Epithelial cell of prostate (primary cell): ENCODE results near the gene BOD1L1.

Experiments
- DNase-seq: peaks from one replicate; pipeline ENCODE4 v3.0.0-alpha.2; 2011; ENCODE audit warnings: low read depth, low spot score
- H3K27ac ChIP-seq: fragments of 450-650 bp; 2 replicates; pipeline ENCODE4 v1.5.1; 2017; ENCODE audit warnings: mild to moderate bottlenecking

BOD1L1 gene

DNA sequence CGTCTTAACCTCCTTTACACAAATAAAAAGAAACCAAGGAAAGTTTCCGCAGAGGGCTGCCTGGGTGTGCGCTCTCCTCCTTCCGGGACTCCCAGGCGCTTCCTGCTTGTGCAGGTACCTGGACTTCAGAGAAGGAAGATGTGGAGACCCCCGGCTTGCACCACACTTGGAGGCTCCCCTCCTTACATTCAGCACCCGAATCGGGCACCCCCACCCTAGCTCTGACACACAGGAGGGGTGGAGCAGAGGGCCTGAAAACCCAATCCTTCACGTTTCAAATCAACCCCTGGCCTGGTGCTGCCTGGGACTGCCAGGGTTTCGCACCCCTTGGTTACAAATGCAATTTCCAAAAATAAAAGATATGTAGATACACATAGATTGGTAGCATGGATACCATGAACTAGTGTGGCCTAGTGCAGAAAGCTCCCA, 86.3 kb downstream of the BOD1L1 start:
- no peak for DNase-seq
- H3K27ac ChIP-seq = no peak overlapping the region

DNA sequence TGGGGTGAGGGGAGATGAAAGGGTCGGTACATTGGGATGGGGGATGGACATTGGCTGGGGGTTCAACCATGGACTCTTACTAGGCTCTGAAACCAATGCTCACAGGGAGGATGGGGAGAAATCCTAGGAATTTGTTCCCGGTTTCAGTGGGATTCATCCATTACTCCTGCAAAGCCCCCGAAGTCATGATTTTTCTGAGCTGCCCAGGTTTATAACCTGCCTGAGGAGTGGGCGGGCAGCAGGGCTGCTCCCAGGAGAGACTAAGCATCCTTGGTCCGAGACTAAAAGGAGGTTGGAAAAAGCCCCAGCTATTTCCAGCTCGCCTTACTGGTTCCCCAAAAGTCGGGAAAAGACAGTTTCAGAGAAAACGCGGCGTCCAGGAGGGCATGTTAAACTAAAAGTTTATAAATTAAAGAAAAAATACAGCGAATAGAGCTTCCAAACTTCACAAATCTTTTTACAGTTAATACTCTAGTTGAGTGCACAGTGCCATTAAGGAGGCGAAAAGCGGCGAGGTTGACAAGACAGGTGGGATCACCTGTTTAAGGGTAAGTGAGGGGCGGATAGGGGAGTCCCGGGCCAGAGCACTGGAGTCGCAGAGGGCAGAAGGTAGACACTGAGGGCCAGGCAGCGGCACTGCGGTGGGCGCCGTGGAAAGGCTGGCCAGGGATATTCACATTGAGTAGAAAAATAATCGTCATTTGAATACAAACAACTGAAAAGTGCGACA, 86.9 kb downstream of the BOD1L1 start:
- H3K27ac ChIP-seq = no peak overlapping the region
- no peak for DNase-seq

DNA sequence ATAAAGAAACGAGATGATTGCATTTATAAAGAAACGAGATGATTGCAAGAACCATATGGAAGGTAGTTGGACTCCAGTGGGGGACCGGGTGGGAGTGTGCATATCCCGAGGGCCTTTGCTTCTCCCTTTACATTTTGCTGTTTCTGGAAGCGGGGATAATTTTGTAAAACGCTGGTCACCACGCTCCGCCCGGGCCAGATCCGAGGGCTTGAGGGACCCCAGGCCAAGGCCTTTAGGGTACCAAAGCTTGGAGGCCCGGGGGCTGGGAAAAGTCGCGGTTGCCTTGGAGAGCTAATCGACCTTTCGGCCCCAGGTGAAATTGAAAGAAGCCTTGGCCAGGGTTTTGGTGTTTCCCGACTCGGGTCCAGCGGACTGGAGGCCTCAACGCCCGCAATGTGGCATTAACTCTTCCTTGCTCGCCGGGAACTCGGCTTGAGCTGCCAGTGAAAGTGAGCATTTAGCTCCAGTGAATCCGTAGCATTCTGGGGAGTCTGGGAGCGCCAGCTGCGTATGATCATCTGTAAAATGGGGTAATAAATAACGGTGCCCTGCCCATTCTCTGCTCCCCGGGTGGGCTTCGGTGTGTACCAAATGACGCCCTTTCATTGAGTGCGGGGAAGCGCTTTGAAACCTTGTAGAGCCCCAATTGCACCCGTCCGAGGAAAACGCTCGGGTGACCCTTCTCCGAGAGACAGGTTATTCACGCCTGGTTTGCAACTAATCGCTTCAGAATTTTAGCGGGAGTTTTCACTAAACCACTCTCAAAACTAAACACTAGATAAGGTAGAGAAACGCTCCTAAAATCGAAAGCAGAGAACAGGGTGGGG, 87.7 kb downstream of the BOD1L1 start:
- H3K27ac ChIP-seq = no peak overlapping the region
- no peak for DNase-seq

DNA sequence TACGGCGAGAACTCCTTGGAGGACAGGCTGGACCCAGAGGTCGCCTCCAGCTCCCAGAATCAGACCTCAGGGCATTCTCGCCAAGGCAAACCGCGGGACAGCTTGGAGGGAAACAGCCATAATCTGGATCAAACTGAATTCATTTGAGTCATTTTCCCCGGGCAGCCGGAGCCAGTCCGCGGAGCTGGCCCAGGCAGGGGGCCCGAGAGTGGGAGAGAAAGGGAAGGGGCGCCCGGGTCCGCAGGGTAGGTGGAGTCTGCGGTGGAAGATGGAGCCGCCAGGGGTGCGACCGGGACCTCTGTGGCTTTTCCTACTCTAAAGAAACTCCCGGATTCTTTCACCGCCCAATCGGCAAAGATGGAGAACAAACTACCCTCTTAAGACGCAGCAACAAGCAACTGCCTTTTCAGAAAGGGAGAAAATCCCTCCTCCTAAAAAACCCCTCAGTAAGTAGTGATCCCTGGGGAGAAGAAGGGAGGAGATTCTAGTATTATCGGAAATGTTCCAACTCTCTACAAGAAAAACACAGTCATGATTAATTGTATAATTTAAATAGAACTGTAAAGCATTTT, 88.4 kb downstream of the BOD1L1 start:
- no peak for DNase-seq
- no peak overlapping the region for H3K27ac ChIP-seq

DNA sequence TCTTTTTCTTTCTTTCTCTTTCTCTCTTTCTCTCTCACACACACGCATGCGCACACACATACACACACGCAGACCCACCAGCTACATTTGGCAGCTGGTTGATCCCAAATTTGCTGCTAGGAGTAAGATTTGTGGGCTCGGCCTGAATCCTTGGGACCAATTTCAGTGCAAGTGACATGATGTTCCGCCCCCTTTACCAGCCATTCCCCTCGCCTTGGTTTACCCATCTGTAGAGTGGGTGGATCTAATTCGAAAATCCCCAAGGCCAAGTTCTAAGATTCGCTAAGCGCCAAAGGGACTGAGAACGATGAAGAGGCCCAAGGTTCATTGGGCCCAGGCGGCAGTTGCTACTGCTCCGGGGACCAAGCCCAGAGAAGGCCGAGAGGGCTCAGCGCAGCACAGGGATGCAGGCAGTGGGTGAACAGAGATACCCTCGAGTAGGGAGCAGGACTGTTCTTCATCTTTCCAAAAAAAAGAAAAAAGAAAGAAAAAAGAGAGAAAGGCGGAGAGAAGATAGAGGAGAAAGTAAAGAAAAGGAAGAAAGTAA, 89.0 kb downstream of the BOD1L1 start:
- no peak for DNase-seq
- no peak overlapping the region for H3K27ac ChIP-seq

DNA sequence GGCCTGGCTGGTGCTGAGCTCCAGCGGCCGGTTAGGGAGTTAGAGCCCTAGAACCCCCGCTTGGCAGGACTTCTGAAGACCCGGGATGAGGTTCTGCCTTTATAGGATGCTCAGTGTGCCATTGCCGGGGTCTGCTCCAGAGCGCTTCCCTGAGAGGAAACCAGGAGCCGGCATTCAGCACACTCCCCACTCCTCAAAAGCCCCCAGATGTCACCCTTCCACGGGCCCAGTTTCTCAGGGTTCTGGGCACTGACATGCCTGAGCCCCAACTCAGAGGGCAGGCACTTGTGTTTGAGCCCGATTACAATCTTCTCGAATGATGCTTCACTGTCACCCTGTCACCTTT, 89.7 kb downstream of the BOD1L1 start:
- no peak for DNase-seq
- H3K27ac ChIP-seq = no peak overlapping the region

DNA sequence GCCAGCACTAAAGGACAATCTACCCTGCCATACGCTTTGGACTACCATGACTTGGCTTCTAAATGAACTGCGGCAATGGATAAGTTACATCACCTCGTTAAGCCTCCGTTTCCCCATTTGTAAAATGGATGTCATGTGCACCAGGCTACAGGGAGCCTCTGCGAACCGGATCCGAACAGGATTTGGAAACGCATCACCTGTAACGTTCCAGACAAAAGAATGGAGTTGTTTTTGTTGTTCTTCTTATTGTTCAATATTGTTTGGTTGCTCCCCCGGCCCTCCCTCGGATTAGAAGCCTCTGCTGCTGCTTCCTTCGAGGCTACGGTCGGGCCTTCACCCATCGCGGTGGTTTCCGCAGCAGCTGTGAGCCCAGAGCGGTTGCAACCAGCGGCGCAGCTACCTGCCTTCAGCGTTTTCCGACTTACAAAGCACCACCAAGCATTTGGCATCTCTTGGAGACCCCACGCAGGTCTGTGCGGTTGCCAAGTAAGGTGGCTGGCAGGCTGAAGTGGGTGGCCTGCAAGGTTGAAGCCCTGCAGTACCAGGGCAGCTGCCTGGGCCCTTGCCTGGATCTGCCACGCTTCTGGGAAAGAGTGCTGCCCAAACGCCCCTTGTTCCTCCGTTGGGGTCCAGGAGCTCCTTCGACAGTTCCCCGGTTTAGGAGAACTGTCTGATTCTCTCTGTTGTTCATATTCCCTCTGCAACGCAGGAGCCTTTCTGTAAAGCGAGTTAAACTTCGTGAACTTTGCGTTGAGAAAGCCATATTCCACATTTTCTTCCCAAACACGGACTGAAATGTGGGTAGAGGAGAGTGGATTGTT, 90.3 kb downstream of the BOD1L1 start:
- H3K27ac ChIP-seq = no peak overlapping the region
- no peak for DNase-seq

DNA sequence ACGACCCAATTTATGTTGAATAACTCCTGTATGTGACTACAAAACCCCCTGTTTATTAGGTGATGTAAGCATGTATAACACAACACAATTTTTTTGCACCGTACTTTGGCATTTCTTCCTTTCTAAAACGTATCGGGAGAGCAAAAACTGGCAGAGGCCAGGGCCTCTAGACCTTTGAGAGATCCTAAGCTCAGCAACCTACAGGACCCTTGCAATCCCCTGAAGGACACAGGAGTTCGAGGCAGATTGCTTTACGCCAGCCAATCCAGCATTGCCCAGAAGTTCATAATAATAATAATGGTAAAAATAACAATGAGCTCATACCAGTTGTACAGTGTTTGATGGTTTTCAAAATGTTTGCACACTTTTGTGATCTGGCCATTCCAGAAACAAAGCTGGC, 90.9 kb downstream of the BOD1L1 start:
- H3K27ac ChIP-seq = no peak overlapping the region
- no peak for DNase-seq

DNA sequence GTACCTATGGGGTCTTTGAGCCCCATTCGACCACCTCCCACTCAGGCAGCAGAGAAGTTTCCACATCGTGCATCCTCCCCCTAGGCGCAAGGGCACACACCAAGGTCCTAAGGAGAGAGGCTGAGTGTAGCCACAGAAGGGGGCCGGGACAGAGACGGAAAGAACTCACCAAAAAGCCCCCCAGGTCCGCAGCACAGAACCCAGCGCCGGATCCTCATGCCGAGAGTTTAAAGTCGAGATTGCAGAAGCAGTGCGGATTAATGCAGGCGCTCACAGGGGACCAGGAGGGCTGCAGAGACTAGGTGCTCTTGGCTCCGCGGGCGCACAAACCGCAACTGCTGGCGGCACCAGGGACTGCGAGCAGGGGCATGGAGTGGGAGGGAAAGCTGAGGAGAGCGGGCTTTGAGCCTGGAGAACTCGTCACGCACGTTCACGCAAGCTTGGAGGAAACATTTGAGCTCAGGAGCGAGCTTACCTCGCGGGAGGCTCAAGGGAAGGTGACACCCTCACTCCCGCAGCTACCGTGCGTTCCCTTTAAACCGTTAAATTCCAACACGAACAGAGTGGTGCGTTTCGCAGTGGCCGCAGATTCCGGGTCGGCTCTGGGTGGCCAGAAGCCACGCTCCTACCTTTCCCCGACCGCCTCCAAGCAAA, 91.7 kb downstream of the BOD1L1 start:
- H3K27ac ChIP-seq = no peak overlapping the region
- no peak for DNase-seq

DNA sequence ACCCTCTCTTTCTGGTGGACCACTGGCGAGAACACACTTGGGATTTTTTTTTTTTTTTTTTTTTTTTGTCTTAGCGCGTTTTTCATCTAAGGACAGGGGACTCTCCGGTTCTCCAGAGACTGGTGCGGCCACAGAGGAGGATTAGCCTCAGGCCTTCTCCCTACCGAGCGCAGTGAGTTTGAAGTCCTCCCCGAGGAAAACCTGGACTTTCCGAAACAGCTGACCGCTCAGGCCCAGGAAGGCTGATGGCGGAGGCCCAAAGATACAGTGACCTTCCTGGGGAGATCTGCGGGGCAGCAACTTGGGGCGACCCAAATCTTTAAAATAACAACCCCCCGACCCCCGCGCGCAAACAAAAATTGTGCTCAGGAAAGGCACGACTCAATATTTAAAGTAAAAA, 92.4 kb downstream of the BOD1L1 start:
- no peak overlapping the region for H3K27ac ChIP-seq

DNA sequence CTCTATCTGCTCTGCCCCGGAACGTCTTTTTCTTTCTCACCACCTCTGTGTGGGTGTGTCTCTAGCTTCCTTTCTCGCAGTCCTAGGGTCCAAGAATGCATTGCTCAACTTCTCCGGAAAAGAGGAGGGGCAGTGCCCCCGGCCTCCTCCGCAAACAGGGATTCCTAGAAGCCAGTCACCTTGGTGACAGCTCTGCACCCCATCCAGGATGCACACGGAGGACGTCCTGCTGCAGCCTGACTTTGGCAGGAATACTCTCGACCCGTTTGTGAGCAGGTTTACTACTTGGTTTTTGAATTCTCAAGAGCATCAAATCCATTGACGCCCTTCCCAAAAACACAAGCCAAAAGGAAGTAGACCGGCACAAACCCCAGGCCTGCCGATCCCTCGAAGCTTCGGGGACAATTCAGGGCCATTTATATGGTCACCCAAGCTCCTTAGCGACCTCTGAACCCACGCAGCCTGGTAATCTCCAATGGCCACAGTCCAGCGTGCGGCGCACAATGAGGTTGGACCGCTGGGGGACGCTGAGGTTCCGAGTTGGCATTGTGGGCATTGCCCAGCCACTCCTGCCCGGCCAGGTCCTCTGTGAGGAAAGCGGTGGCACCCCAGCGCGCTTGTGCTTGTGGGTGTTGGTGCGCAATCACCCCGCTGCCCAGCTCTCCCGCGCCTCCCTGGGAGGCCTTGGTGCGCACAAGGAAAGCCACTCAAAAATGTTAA, 93.0 kb downstream of the BOD1L1 start:
- H3K27ac ChIP-seq = no peak overlapping the region
- DNase-seq = no peak

More for the DNA sequence above, 92.4 kb downstream of the BOD1L1 start:
- no peak for DNase-seq

DNA sequence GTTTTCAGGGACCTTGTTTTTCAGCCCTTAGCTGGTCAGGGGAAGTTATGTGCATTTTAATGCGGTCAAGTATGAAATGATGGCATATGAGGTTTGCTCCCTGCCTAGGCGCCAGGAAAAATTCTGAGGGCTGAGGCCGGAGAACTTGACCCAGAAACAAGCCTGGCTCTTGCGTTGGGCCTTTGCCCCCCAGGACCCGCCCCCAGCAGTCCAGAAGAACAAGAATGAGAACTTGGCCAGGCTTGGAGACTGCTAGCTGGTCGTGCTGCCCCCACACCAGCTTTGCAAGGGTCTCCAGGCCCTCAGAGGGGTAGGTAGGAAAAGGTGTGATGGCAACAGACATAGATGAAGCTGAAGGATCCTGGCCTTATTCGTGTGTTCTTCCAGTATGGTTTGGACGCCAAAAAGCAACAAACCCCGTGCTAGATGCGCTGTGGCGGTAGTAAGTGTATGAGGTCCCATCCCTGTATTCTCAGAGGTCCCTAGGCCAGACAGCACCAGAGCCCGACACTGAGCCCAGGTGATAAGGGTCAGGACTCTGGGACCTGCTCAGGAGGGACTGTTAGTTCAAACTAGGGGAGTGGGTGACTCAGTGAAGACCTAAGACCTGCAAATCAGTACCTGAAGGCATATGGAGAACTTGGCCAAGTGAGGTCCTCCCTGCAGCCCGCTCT, 93.7 kb downstream of the BOD1L1 start:
- no peak overlapping the region for H3K27ac ChIP-seq
- no peak for DNase-seq

DNA sequence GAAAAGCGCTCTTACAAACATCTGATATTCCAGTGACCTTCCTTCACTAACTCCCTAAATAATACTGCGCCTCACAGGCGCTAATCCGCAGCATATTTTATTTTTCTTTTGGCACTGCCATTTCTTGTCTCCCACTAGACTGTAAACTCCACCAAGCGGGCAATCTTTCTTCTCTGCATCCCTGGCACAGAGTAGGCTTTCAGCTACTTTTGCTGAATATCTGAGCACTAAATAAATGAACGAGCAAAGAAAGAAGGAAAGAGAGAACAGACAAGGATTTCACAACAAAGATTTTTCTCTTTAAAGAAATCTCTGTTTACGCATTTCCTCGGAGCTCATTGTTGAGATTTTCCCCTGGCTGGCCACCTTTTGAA, 95.9 kb downstream of the BOD1L1 start:
- DNase-seq = no peak
- no peak overlapping the region for H3K27ac ChIP-seq

DNA sequence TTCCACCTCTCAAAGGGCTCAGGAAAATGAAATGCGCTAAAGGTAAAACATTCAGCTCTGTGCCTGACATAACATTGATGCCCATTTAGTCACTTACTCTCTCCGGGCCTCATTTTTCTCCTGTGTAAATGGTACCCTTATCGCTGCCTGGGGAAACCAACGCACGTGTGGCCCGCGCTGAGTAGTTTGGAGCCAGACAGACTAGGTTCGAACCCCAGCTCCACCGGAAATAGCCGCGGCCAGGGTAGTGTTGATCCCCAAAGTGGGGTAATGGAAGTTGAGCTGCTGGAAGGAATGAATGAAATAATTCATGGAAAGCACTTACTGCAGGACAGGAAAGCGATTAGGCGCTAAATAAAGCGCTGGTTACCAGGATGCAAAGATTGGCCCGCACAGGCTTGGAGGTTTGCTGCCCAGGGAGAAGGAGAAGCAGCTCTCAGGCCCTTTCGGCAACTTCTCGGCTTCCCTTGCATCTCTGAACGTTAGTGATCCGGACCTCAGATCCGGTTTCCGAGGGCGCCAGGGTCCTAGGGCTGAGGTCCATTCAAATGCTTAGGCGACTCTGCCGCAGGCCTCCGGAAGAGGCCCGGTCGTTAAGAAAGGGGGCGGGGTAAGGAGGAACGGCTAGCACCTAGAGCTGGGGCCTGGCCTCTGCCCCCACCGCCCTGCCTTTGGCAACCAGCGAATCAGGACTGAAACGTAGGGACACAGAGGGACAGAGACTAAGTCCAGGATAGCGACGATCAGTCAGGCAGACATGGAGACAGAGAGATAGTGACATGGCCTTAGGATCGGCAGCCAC, 96.5 kb downstream of the BOD1L1 start:
- no peak for DNase-seq
- H3K27ac ChIP-seq = no peak overlapping the region

DNA sequence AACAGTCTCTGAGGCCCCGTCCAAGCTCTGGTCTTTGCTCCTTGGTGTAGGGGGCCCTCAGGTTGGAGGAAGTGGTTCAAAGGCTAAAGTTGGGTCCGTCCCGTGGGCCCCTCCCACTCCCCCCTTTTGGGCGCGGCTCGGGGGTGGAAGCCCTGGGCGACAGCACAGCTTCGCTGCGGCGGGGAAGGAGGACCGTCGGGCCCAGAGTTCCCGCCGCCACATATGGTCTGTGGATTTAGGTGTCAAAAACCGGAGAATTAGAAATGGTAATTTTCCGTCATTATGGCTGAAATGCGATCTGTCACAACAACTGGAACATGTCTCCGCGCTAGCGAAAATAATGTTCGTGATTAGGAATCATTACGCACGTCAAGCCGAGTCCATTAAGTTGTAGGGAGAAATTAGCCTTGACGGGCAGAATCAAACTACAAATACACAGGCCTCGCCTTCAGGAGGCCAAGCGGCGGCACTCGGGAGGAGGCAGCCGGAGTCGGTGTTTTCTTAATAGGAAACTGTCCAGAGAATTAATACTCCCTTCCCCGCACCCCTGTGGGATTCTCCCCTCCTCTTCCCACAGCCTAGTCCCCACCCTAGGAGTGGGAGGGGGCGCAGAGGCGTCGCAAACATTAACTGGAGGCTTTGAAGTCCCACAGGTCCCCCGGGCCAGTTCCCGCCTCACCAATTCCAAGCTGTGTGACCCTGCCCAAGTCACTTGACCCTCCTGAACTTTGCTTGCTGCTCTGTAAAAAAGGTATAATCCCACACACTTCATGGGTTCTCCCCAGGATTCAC, 98.2 kb downstream of the BOD1L1 start:
- no peak for DNase-seq
- H3K27ac ChIP-seq = no peak overlapping the region

DNA sequence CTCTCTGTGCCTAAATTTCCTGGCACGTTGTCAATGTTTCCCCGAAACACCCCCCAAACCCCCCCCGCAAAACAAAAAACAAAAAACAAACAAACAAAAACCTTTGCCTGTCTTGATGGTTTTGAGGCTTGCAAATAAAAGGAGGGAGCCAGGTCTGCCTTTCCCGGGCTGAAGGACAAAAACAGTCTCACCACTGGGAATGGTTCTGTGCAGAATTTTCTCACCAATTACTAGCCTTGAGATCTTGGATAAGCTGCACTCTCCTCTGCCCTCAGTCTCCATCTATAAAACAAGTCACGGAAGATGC, 98.8 kb downstream of the BOD1L1 start:
- H3K27ac ChIP-seq = no peak overlapping the region
- DNase-seq = no peak
